Tongue (tissue), 2 donors: Measurements from ENCODE around the gene ARHGEF12. TPM values are rescaled to one million over a fixed set of nuclear protein-coding genes. Genes with fewer than 3 reads are reported as not detected.
A peak's percentile ranks its signal among the peaks of the same experiment; 100 is the strongest.

Experiments used
- DNase-seq: peaks from one replicate; pipeline ENCODE4 v3.0.0-alpha.2; 2015
- total RNA-seq: library from RNA; depleted of rRNA; stranded (reverse); fragments of >200 nt; gene quantifications from one replicate; pipeline ENCODE4 v1.2.3, GENCODE V29; 2014

ARHGEF12 gene
- 134 TPM for total RNA-seq

- DNase-seq, result peak; percentile 98
These were observed at the start of gene ARHGEF12 for GRCh38 chr11:120335908-120336640. TSS of gene ARHGEF12 (plus strand) at chr11:120336413. CDS start at chr11:120337244, 831 bp downstream.

GRCh38 chr11:120288021-120288420 is 48.2 kb upstream of the ARHGEF12 start:
- DNase-seq, result no peak

DNA sequence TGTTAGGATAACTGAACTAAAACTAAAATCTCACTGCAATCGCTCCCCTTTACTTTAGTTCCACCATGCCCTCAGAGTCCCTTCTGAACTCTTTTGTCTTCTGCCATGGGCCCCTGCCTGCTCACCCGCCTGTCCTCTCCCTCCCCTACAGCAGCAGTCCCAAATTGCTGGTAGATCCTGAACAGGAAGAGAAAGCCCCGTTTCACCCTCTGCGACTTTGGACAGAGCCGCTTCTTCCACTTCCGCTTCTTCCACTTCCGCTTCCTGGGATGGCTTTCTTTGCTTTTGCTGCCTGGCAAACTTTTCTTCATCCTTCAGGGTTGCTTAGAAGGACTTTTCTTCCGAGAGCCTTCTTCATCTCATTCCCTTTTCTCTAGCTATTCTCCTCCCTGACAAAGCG is 46.8 kb upstream of the ARHGEF12 start:
- DNase-seq, result no peak

- DNase-seq, result no peak
These were observed 45.3 kb upstream of the ARHGEF12 start for GRCh38 chr11:120290956-120291355.

- no peak for DNase-seq
These were observed 43.0 kb upstream of the ARHGEF12 start for GRCh38 chr11:120293038-120293800.

GRCh38 chr11:120294096-120294495 is 42.1 kb upstream of the ARHGEF12 start:
- no peak for DNase-seq

DNA sequence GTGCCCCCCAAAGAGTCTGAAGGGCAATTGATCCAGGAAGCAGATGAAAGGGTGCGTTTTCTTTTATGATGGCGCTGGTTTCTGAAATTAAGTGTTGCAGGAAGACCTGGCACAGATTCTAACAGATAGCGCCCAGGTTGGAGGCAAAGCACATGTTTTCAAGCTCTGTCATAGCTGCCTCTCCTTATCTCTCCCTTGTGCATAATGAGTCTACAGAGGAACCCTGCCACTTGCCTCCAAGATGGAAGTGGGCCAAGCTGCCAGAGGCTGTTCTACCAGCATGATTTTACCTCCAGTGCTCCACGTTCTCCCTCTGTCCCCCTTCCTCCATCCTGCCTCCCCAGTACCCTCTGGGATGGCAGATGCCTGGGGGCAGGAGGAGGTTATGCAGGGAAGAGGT is 41.1 kb upstream of the ARHGEF12 start:
- DNase-seq, result no peak

GRCh38 chr11:120296554-120296953 is 39.7 kb upstream of the ARHGEF12 start:
- DNase-seq, result no peak

- peak; percentile 38 for DNase-seq
These were observed 37.8 kb upstream of the ARHGEF12 start for GRCh38 chr11:120298461-120298860.

- peak; percentile 29 for DNase-seq
These were observed 34.0 kb upstream of the ARHGEF12 start for GRCh38 chr11:120302001-120302805.

DNA sequence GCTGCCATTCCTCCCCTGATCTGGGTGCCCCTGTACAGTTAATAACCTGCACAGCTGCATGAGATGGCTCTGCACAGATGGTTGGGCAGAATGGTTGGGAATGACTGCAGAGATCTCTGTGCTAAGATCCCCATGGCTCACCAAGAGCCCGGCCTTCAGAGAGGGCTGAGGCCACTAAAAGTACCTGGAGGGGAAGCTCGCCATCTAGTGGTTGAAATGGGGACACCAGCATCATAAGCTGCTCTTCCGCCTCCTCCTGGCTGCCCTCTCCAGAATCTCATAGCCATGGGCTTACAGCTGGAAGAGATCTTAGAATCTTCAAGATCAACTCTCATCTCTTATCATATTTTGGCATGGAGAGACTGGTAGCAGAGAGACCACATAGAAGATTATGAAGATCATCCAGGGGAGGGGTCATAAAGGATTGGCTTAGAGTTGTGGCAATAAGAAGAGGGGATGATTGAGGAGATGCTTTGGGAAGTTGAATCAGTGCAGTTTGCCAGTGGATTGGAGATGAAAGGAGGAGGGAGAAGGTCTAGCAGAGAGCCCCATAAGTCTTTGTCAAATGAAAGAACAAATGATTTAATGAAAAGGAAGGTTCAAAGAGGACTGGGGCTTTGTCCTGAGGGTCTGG is 33.1 kb upstream of the ARHGEF12 start:
- DNase-seq, result peak; percentile 87

DNA sequence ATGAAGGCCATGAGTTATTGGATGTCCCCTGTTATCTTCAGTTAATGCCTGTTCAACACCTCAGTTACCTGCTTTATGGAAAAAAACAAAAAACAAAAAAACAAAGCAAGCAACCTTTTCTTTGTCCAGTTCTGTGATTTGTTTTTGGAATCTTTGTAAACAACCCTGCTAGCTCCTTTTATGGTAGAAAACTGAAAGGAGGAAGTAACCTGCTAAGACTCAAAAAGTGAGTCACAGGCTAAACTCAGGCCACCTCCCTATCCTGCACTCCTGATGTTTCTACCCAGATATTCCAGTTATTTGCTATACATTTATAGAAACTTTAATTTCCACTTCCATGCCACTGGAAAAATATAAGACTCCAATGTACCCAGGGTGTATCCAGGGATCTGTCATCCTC is 31.7 kb upstream of the ARHGEF12 start:
- DNase-seq, result no peak

DNA sequence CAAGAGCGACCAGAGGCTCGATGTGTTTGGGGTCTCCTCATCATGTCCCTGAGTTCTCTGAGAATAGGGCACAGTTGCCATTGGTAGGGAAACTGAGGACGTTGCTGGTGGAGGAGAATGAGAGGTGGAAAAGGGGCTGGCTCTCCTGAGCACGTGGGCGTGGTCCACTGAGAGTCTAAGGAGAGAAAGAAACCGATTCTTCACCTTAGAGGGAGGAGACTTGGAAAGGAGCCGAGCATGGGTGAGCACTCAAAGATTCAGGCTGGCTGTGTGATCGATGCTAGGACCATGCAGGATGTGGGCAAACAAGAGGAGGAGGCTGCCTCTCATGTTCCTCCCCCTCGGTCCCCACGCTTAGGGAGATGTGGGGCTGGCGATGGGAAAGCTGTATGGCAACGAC is 30.9 kb upstream of the ARHGEF12 start:
- DNase-seq, result no peak

DNA sequence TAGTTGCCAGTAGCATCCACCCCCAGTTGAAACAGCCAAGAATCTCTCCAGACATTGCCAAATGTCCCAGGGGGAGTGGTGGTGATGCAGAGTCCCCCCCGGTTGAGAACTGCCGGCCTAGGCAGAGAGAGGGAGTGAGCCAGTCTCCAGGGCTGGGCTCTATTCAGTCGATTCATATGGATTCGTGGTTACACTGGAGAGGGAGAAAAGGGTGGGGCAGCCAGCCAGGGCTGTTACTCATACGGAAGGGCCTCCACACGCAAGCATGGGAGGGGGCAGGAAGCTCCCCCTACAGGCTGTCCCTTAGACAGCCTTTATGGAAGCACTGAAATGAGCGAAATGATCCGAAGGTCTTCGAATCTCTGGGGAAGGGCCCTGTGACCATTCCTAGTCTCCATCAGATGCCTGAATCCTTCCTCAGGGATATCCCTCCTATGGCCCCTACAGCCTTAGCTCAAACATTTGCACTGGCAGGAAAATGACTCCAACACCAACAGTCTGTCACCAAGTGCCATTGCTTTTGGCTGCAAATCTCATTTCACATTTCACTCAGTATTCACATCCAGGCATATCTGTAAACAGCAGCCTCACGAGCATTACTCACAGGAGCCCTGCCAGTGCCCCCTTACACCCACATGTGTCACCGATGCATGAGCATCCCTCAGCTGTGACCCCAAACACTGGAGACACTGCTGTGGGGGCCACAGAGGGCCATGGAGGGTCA is 29.5 kb upstream of the ARHGEF12 start:
- DNase-seq, result peak; percentile 33

- DNase-seq, result no peak
These were observed 28.7 kb upstream of the ARHGEF12 start for GRCh38 chr11:120307476-120307875.

GRCh38 chr11:120308081-120308480 is 28.1 kb upstream of the ARHGEF12 start:
- no peak for DNase-seq

GRCh38 chr11:120310870-120311269 is 25.3 kb upstream of the ARHGEF12 start:
- no peak for DNase-seq

- DNase-seq, result no peak
These were observed 21.4 kb upstream of the ARHGEF12 start for GRCh38 chr11:120314861-120315260.

DNA sequence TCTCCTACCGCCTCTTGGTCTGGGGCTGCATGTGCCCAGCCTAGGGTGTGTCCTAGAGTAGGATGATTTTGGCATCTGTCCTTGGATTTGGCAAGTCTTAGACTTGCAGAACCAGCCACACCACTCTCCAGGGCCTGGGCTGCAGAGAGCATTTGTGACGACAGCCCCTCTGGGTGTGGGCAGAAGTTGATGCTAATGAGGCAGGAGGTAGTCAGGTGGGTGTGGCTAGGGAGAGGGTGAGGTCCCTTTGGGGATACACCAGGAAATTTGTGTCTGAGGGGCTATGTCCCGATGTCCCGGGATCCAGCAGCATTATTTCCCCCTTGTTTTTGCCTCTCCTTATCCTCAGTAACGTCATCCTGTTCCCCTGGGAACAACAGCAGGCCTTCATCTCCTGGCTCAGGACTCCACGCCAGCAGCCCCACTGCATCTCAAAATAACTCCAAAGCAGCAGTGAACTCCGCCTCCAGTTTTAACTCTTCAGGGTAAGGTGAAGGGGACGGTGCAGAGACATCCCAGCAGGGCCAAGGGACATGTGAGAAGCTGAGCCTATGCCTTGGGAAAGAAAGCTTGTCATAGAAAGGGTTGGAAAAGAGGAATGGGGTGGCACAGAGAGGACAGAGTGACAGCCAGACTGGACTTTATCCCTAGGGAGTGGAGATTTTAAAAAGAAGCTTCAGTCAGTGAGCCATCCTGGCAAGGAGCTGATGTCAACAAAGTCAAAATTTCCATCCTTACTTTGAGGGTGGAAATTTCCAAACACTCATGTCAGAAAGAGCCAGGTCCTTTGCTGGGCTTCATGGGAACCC is 19.1 kb upstream of the ARHGEF12 start:
- peak; percentile 81 for DNase-seq

- DNase-seq, result no peak
These were observed 18.3 kb upstream of the ARHGEF12 start for GRCh38 chr11:120317689-120318480.
